NCI-H2171 (cell line): ENCODE data around the gene KRTAP2-2.
"Not testable (repeated sequence)": the region's sequence is repeated elsewhere in the genome, so short reads cannot be mapped to it uniquely, and the experiment has no call there.

Experiments
- DNase-seq: peaks from one replicate; lab custom pipeline; 2025; lab: John Stamatoyannopoulos, UW

KRTAP2-2 gene

GRCh38 chr17:41055130-41055529, at the start of gene KRTAP2-2:
TSS of gene KRTAP2-2 (minus strand) at chr17:41055230. CDS start at chr17:41055211, 19 bp downstream.
- not testable (repeated sequence) for DNase-seq

GRCh38 chr17:41104386-41105038, 49.5 kb upstream of the KRTAP2-2 start:
- DNase-seq: not testable (repeated sequence)

- no peak for DNase-seq
These were observed 48.9 kb upstream of the KRTAP2-2 start for GRCh38 chr17:41103896-41104295.

- DNase-seq: no peak
These were observed 46.7 kb upstream of the KRTAP2-2 start, which contains the start of gene KRTAP4-16 for GRCh38 chr17:41101586-41102259. TSS of gene KRTAP4-16 (minus strand) at chr17:41102209. CDS start at chr17:41102209, 0 bp downstream.

GRCh38 chr17:41099682-41100480, 44.9 kb upstream of the KRTAP2-2 start:
- DNase-seq: not testable (repeated sequence)

GRCh38 chr17:41098481-41098880, 43.5 kb upstream of the KRTAP2-2 start:
- DNase-seq: no peak

GRCh38 chr17:41098042-41098441, 43.0 kb upstream of the KRTAP2-2 start, which contains the start of gene KRTAP4-8:
TSS of gene KRTAP4-8 (minus strand) at chr17:41098142. CDS start at chr17:41098084, 58 bp downstream.
- DNase-seq: no peak

GRCh38 chr17:41096055-41096454, 41.0 kb upstream of the KRTAP2-2 start:
- DNase-seq: no peak

GRCh38 chr17:41088760-41089352, 33.8 kb upstream of the KRTAP2-2 start:
- DNase-seq: not testable (repeated sequence)

- DNase-seq: not testable (repeated sequence)
These were observed 29.2 kb upstream of the KRTAP2-2 start, which contains the start of gene KRTAP4-7 for GRCh38 chr17:41084100-41084856. TSS of gene KRTAP4-7 (plus strand) at chr17:41084150. CDS start at chr17:41084207, 57 bp downstream.

- not testable (repeated sequence) for DNase-seq
These were observed 28.4 kb upstream of the KRTAP2-2 start for GRCh38 chr17:41083427-41083826.

GRCh38 chr17:41082626-41083025, 27.6 kb upstream of the KRTAP2-2 start:
- no peak for DNase-seq

- DNase-seq: no peak
These were observed 21.8 kb upstream of the KRTAP2-2 start for GRCh38 chr17:41076788-41077187.

- DNase-seq: no peak
These were observed 18.6 kb upstream of the KRTAP2-2 start for GRCh38 chr17:41073676-41074075.

GRCh38 chr17:41071606-41072360, 16.8 kb upstream of the KRTAP2-2 start:
- no peak for DNase-seq

GRCh38 chr17:41069031-41069430, 14.0 kb upstream of the KRTAP2-2 start:
- no peak for DNase-seq

GRCh38 chr17:41067281-41067680, 12.3 kb upstream of the KRTAP2-2 start:
- no peak for DNase-seq

- no peak for DNase-seq
These were observed 11.0 kb upstream of the KRTAP2-2 start, which contains the start of gene KRTAP2-4 for GRCh38 chr17:41065829-41066624. TSS of gene KRTAP2-4 (minus strand) at chr17:41065879. CDS start at chr17:41065845, 34 bp downstream.

- not testable (repeated sequence) for DNase-seq
These were observed 10.1 kb upstream of the KRTAP2-2 start for GRCh38 chr17:41065016-41065689.
